PFSK-1 (cell line): ENCODE measurements around the gene FAM151A.

ENCODE experiments used
- FOXP2 ChIP-seq: optimal IDR thresholded peaks from 2 replicates; pipeline ENCODE3; 2011; ENCODE audit warnings: borderline replicate concordance, control low read depth, inconsistent platforms; ENCODE audit not compliant: insufficient read depth; ENCODE audit errors: extremely low read length, extremely low read depth
- POLR2AphosphoS5 ChIP-seq: IDR thresholded peaks from 2 replicates; pipeline ENCODE4 v1.6.1; 2012; ENCODE audit warnings: low read depth, mild to moderate bottlenecking, control low read depth, low read length, moderate library complexity
- REST ChIP-seq, 2 experiments: IDR thresholded peaks; 2 replicates each; pipeline versions ENCODE4 v1.6.1 to v1.8.0; 2011 to 2012; ENCODE audit warnings: low read depth in 2 of 2, low read length in 2 of 2, control low read depth in 1 of 2, inconsistent platforms in 1 of 2, mild to moderate bottlenecking in 1 of 2, moderate library complexity in 1 of 2; ENCODE audit not compliant: insufficient read depth in 1 of 2
- SIN3A ChIP-seq: IDR thresholded peaks from 2 replicates; pipeline ENCODE4 v1.6.1; 2012; ENCODE audit warnings: mild to moderate bottlenecking, low read length, moderate library complexity, borderline replicate concordance; ENCODE audit not compliant: insufficient read depth
- TAF1 ChIP-seq: IDR thresholded peaks from 2 replicates; pipeline ENCODE4 v1.6.1; 2012; ENCODE audit warnings: low read length, control low read depth, borderline replicate concordance; ENCODE audit not compliant: insufficient read depth

The FAM151A gene

GRCh38 chr1:54575605-54576290 lies 47.6 kb downstream of the FAM151A start:
- no peak for TF ChIP-seq SIN3A
- TF ChIP-seq FOXP2 = no peak
- no peak for TF ChIP-seq POLR2AphosphoS5
- no peak for TF ChIP-seq REST (IDR thresholded peaks at IDR 0.05; ENCODE audit: insufficient read depth in 1 of 2, low read depth in 2 of 2, low read length in 2 of 2)
- TF ChIP-seq TAF1 = no peak

DNA sequence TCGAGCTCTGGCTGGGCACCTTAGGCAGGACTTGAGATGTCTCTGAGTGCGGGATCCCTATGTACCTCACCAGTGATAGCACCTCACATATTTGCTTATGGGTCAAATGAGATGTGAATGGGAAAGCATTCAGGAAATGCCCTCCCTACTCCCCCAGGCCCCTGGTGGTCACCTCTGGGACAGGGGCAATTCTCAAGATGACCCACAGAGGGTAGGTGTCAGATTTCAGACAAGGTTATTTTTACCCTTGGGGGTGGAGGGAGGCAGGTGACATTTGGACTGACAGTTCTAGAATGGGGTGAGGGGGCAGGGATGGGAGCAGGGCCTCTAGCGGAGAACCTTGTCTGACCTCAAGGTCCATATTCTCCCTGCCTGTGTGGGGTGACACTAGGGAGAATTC lies 48.2 kb downstream of the FAM151A start:
- no peak for TF ChIP-seq FOXP2
- no peak for TF ChIP-seq REST (IDR thresholded peaks at IDR 0.05; ENCODE audit: insufficient read depth in 1 of 2, low read depth in 2 of 2, low read length in 2 of 2)
- no peak for TF ChIP-seq TAF1
- no peak for TF ChIP-seq POLR2AphosphoS5

DNA sequence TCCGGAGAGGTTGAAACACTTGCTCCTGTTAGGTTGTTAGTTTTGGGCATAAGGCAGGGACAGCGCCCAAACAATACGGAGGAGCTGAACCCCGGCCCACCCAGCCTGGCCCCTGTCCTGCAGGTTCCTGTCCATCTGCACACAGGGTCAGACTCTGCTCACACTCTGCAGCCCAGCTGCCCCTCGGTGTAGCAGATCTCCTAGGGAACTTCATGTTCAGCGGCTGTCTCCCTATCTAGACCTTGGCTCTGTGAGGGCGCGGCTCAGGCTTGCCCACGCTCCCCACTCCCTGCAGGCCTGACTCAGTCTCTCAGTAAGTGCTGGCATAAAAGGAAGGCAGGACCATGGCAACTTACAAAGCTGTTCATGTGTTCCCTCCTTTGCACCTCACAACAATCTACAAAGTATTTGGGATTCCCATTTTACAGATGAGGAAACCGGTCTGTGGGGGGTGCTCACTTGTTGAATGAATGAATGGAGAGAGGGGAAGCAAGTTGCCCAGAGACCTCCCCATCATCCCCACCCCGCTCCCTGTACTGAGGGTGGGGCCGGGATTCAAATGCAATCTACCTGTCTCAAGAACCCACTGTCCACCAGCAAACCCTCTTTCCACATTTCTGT lies 49.1 kb downstream of the FAM151A start:
- TF ChIP-seq FOXP2 (no peak), SIN3A (no peak), POLR2AphosphoS5 (no peak), REST (IDR thresholded peaks at IDR 0.05; ENCODE audit: insufficient read depth in 1 of 2, low read depth in 2 of 2, low read length in 2 of 2) (no peak), TAF1 (no peak)

GRCh38 chr1:54572542-54572850 lies 50.8 kb downstream of the FAM151A start:
- TF ChIP-seq FOXP2 = no peak
- TF ChIP-seq TAF1 = no peak
- TF ChIP-seq REST (IDR thresholded peaks at IDR 0.05; ENCODE audit: insufficient read depth in 1 of 2, low read depth in 2 of 2, low read length in 2 of 2) = no peak
- TF ChIP-seq POLR2AphosphoS5 = no peak
- no peak for TF ChIP-seq SIN3A
